22Rv1 (cell line): ENCODE results near the gene PRR20G.

Experiments
- ZFX ChIP-seq: fragments of 450-650 bp; IDR thresholded peaks from 2 replicates; pipeline ENCODE4 v1.6.1; 2017; ENCODE audit warnings: antibody characterized with exemption, borderline replicate concordance
- TF ChIP-seq, protein P1 (sequence below): fragments of 450-650 bp; IDR thresholded peaks from 2 replicates; pipeline ENCODE4 v1.5.1; 2017; ENCODE audit warnings: mild to moderate bottlenecking

- TF ChIP-seq, protein P1, sequence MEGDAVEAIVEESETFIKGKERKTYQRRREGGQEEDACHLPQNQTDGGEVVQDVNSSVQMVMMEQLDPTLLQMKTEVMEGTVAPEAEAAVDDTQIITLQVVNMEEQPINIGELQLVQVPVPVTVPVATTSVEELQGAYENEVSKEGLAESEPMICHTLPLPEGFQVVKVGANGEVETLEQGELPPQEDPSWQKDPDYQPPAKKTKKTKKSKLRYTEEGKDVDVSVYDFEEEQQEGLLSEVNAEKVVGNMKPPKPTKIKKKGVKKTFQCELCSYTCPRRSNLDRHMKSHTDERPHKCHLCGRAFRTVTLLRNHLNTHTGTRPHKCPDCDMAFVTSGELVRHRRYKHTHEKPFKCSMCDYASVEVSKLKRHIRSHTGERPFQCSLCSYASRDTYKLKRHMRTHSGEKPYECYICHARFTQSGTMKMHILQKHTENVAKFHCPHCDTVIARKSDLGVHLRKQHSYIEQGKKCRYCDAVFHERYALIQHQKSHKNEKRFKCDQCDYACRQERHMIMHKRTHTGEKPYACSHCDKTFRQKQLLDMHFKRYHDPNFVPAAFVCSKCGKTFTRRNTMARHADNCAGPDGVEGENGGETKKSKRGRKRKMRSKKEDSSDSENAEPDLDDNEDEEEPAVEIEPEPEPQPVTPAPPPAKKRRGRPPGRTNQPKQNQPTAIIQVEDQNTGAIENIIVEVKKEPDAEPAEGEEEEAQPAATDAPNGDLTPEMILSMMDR = no peak
- no peak for TF ChIP-seq ZFX
Observed at GRCh38 chr3:127250032-127250431, 37.8 kb downstream of the PRR20G start.
